ENCODE results near the gene PRIMA1. TPM values are rescaled to one million over a fixed set of nuclear protein-coding genes. Genes with fewer than 3 reads are reported as not detected.

PRIMA1 gene
- total and polyA plus RNA-seq, 12 donors: 1.8 to 16.3 (median 4.1) TPM

- 91 to 95% methylated on average over 2 of the region's 2 CpGs for WGBS, 2 donors
- no peaks in the 10 kb centered on the region for H3K36me3 ChIP-seq
- H3K9me3 ChIP-seq: peaks cover 0 to 43% (median 13%) of the 10 kb centered on the region in 11 donors
- TF ChIP-seq CTCF (IDR thresholded peaks at IDR 0.05): no peak
- H3K4me3 ChIP-seq: no peak overlapping the region
- ATAC-seq: no peak
- no peak overlapping the region for H3K27ac ChIP-seq
- DNase-seq: no peak
- H3K27me3 ChIP-seq: peaks cover 0 to 2% (median 0%) of the 10 kb centered on the region in 7 donors
- no peaks in the 10 kb centered on the region for H3K4me1 ChIP-seq
- intact Hi-C loops (cut with DNase I): loop anchor here in 1 of 10 donors (10.0 kb wide), 1 partner anchor 73 kb away; no protein-coding TSS in a partner anchor
Measured at GRCh38 chr14:93701562-93701961, 86.7 kb downstream of the PRIMA1 start.

GRCh38 chr14:93700928-93701327 lies 87.4 kb downstream of the PRIMA1 start:
- Histone ChIP-seq H3K4me1 (no peaks in the 10 kb centered on the region), H3K4me3 (no peak overlapping the region), H3K36me3 (no peaks in the 10 kb centered on the region), H3K27ac (no peak overlapping the region), H3K9me3 (peaks cover 0 to 43% (median 13%) of the 10 kb centered on the region in 11 donors), H3K27me3 (peaks cover 0 to 2% (median 0%) of the 10 kb centered on the region in 7 donors)
- intact Hi-C loops (cut with DNase I): loop anchor here in 1 of 10 donors (10.0 kb wide), 1 partner anchor 74 kb away; no protein-coding TSS in a partner anchor
- no peak for DNase-seq
- TF ChIP-seq CTCF (IDR thresholded peaks at IDR 0.05): no peak
- ATAC-seq: no peak

- H3K4me1 ChIP-seq: no peaks in the 10 kb centered on the region
- no peak overlapping the region for H3K27ac ChIP-seq
- no peak for DNase-seq
- no peak for ATAC-seq
- peaks cover 0 to 6% (median 0%) of the 10 kb centered on the region in 7 donors for H3K27me3 ChIP-seq
- intact Hi-C loops (cut with DNase I): no loop called here
- H3K4me3 ChIP-seq: no peak overlapping the region
- no peaks in the 10 kb centered on the region for H3K36me3 ChIP-seq
- no peak for TF ChIP-seq CTCF (IDR thresholded peaks at IDR 0.05)
- peaks cover 0 to 21% (median 10%) of the 10 kb centered on the region in 11 donors for H3K9me3 ChIP-seq
- 66 to 69% methylated on average over 6 of the region's 6 CpGs for WGBS, 2 donors
Measured at GRCh38 chr14:93693914-93694313, 94.4 kb downstream of the PRIMA1 start.

GRCh38 chr14:93691042-93691780 lies 97.1 kb downstream of the PRIMA1 start:
- intact Hi-C loops (cut with DNase I): no loop called here
- H3K9me3 ChIP-seq: no peaks in the 10 kb centered on the region
- H3K4me1 ChIP-seq: peaks cover 0 to 5% (median 0%) of the 10 kb centered on the region in 9 donors
- no peak overlapping the region for H3K4me3 ChIP-seq
- ATAC-seq (no peak), DNase-seq (no peak)
- no peaks in the 10 kb centered on the region for H3K36me3 ChIP-seq
- H3K27ac ChIP-seq: no peak overlapping the region
- WGBS, 2 donors: 79 to 82% methylated on average over 16 of the region's 16 CpGs
- H3K27me3 ChIP-seq: peaks cover 0 to 16% (median 0%) of the 10 kb centered on the region in 7 donors
- no peak for TF ChIP-seq CTCF (IDR thresholded peaks at IDR 0.05)

Data from heart right ventricle (tissue), 16 donors.